Osteoblast (primary cell): ENCODE data around the gene SAMD4A. TPM values are rescaled to one million over a fixed set of nuclear protein-coding genes. Genes with fewer than 3 reads are reported as not detected.

Source experiments
- DNase-seq: peaks from one replicate; pipeline ENCODE4 v3.0.0; 2011; ENCODE audit warnings: low spot score, mixed read lengths; ENCODE audit not compliant: insufficient read length; ENCODE audit errors: missing footprints
- H2AFZ ChIP-seq: 2 replicates; pipeline ENCODE4 v1.6.0; 2011; ENCODE audit warnings: mild to moderate bottlenecking, low read length
- H3K27ac ChIP-seq: 2 replicates; pipeline ENCODE4 v1.5.1; 2011; ENCODE audit warnings: mild to moderate bottlenecking, low read depth, low read length, moderate library complexity
- H3K27me3 ChIP-seq: 2 replicates; pipeline ENCODE4 v1.6.0; 2012; ENCODE audit warnings: mild to moderate bottlenecking, control low read depth, inconsistent platforms, low read length, moderate library complexity; ENCODE audit not compliant: insufficient read depth
- H3K36me3 ChIP-seq: 2 replicates; pipeline ENCODE4 v1.5.1; 2011; ENCODE audit warnings: mild to moderate bottlenecking, low read length, control low read depth, moderate library complexity; ENCODE audit not compliant: insufficient read depth
- H3K4me1 ChIP-seq: 2 replicates; pipeline ENCODE4 v1.5.1; 2011; ENCODE audit warnings: mild to moderate bottlenecking, low read length, control low read depth, moderate library complexity; ENCODE audit not compliant: insufficient read depth
- H3K4me2 ChIP-seq: 2 replicates; pipeline ENCODE4 v1.6.0; 2011; ENCODE audit warnings: mild to moderate bottlenecking, low read length; ENCODE audit not compliant: insufficient read depth
- H3K4me3 ChIP-seq: fragments of 200-600 bp; sonication (generic); 3 replicates; pipeline ENCODE4 v1.5.1; 2012; ENCODE audit warnings: mild to moderate bottlenecking, low read length, inconsistent platforms; ENCODE audit not compliant: insufficient read depth
- H3K79me2 ChIP-seq: 2 replicates; pipeline ENCODE4 v1.6.0; 2012; ENCODE audit warnings: mild to moderate bottlenecking, low read length, control low read depth, inconsistent platforms; ENCODE audit not compliant: insufficient read depth
- H3K9me3 ChIP-seq: 2 replicates; pipeline ENCODE4 v1.5.1; 2011; ENCODE audit warnings: low read depth, low read length, control low read depth
- H4K20me1 ChIP-seq: 2 replicates; pipeline ENCODE4 v1.6.0; 2012; ENCODE audit warnings: mild to moderate bottlenecking, low read length, control low read depth; ENCODE audit not compliant: insufficient read depth
- CTCF ChIP-seq: IDR thresholded peaks from 2 replicates; pipeline ENCODE4 v1.5.1; 2011; ENCODE audit warnings: mild to moderate bottlenecking, low read depth, low read length, moderate library complexity; ENCODE audit errors: extremely low read depth
- total RNA-seq: library from RNA; depleted of rRNA; stranded (reverse); fragments of >200 nt; gene quantifications from 2 replicates; pipeline ENCODE4 v1.2.3, GENCODE V29; 2012

SAMD4A gene
- total RNA-seq, 1 donor = 26.1 TPM

- peak overlapping the region; percentile 78 for H3K27ac ChIP-seq
- no peak for TF ChIP-seq CTCF
These were observed 115.7 kb downstream of the SAMD4A start for GRCh38 chr14:54682578-54682977.

GRCh38 chr14:54683882-54684794 lies 117.2 kb downstream of the SAMD4A start:
- Histone ChIP-seq H3K9me3 (no peaks in the 10 kb centered on the region), H3K4me3 (peak overlapping the region; percentile 28), H3K4me2 (peak overlapping the region; percentile 66), H3K27me3 (no peaks in the 10 kb centered on the region), H3K4me1 (peaks cover 58% of the 10 kb centered on the region), H2AFZ (no peak overlapping the region), H3K27ac (peak overlapping the region; percentile 96), H3K79me2 (peaks cover 68% of the 10 kb centered on the region), H4K20me1 (no peaks in the 10 kb centered on the region), H3K36me3 (no peaks in the 10 kb centered on the region)
- peak; percentile 82 for DNase-seq
- TF ChIP-seq CTCF = no peak

More at GRCh38 chr14:54682578-54682977, 115.7 kb downstream of the SAMD4A start:
- H3K4me3 ChIP-seq = no peak overlapping the region
- H3K79me2 ChIP-seq = peaks cover 65% of the 10 kb centered on the region
- H3K4me1 ChIP-seq = peaks cover 64% of the 10 kb centered on the region
- peak overlapping the region; percentile 17 for H3K4me2 ChIP-seq
- no peak for DNase-seq
- no peaks in the 10 kb centered on the region for H3K36me3 ChIP-seq
- no peaks in the 10 kb centered on the region for H4K20me1 ChIP-seq
- H2AFZ ChIP-seq = no peak overlapping the region
- H3K9me3 ChIP-seq = no peaks in the 10 kb centered on the region
- H3K27me3 ChIP-seq = no peaks in the 10 kb centered on the region

GRCh38 chr14:54685286-54685845 lies 118.4 kb downstream of the SAMD4A start:
- H3K27ac ChIP-seq = peak overlapping the region; percentile 96
- no peak for DNase-seq
- no peak overlapping the region for H2AFZ ChIP-seq
- H3K79me2 ChIP-seq = peaks cover 68% of the 10 kb centered on the region
- no peaks in the 10 kb centered on the region for H3K36me3 ChIP-seq
- H4K20me1 ChIP-seq = no peaks in the 10 kb centered on the region
- no peaks in the 10 kb centered on the region for H3K27me3 ChIP-seq
- TF ChIP-seq CTCF = no peak
- H3K4me1 ChIP-seq = peaks cover 58% of the 10 kb centered on the region
- H3K9me3 ChIP-seq = no peaks in the 10 kb centered on the region
- no peak overlapping the region for H3K4me3 ChIP-seq
- H3K4me2 ChIP-seq = peak overlapping the region; percentile 72
